Measurements from ENCODE around the gene PEAR1. TPM values are rescaled to one million over a fixed set of nuclear protein-coding genes. Genes with fewer than 3 reads are reported as not detected.

PEAR1 gene
- total RNA-seq, 1 experiment from 2014 or later: 0.39 TPM

GRCh38 chr1:156865865-156866248 is 27.7 kb upstream of the PEAR1 start:
- H2AK5ac ChIP-seq (ENCODE audit: insufficient read length, low read length): no peak overlapping the region
- no peak overlapping the region for H4K91ac ChIP-seq (ENCODE audit: insufficient read length, low read depth, low read length)
- Mint-ChIP-seq H3K27me3 (ENCODE audit: low read depth) (peaks cover 77% of the 10 kb centered on the region), H3K9me3 (no peaks in the 10 kb centered on the region; a peak in 2 of 5 replicates), H3K27ac (no peak overlapping the region), H3K4me1 (peaks cover 2 to 27% of the 10 kb centered on the region in 2 experiments; a peak in 2 of 4 replicates), H3K36me3 (ENCODE audit: insufficient read depth in 1 of 3, low read depth in 3 of 3) (no peaks in the 10 kb centered on the region), H3K4me3 (peak overlapping the region in 1 of 2 experiments; percentile 46; a peak in 2 of 5 replicates)
- no peak overlapping the region for H2BK120ac ChIP-seq (ENCODE audit: low read depth, low read length, poor library complexity, severe bottlenecking)
- no peaks in the 10 kb centered on the region for H3K9me3 ChIP-seq (ENCODE audit: control insufficient read depth, low read depth, low read length)
- no peak overlapping the region for H2AFZ ChIP-seq (ENCODE audit: low read length)
- WGBS (ENCODE audit: extremely low coverage, insufficient read length, low lambda C conversion rate): no CpG with 5 or more reads among the region's 4 CpGs
- TF ChIP-seq, protein P1, sequence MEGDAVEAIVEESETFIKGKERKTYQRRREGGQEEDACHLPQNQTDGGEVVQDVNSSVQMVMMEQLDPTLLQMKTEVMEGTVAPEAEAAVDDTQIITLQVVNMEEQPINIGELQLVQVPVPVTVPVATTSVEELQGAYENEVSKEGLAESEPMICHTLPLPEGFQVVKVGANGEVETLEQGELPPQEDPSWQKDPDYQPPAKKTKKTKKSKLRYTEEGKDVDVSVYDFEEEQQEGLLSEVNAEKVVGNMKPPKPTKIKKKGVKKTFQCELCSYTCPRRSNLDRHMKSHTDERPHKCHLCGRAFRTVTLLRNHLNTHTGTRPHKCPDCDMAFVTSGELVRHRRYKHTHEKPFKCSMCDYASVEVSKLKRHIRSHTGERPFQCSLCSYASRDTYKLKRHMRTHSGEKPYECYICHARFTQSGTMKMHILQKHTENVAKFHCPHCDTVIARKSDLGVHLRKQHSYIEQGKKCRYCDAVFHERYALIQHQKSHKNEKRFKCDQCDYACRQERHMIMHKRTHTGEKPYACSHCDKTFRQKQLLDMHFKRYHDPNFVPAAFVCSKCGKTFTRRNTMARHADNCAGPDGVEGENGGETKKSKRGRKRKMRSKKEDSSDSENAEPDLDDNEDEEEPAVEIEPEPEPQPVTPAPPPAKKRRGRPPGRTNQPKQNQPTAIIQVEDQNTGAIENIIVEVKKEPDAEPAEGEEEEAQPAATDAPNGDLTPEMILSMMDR (conservative IDR thresholded peaks at IDR 0.05): no peak
- H3K23ac ChIP-seq (ENCODE audit: insufficient read length, low read depth, low read length): no peak overlapping the region
- H3K9ac ChIP-seq (ENCODE audit: extremely low read depth, insufficient read length, low read length): no peak overlapping the region
- no peak for DNase-seq
- no peak overlapping the region for H2BK12ac ChIP-seq (ENCODE audit: insufficient read length, low read depth, low read length)
- no peaks in the 10 kb centered on the region for H4K20me1 ChIP-seq (ENCODE audit: control insufficient read depth, insufficient read depth, insufficient read length)
- H3K4me1 ChIP-seq (ENCODE audit: insufficient read depth, low read length): no peaks in the 10 kb centered on the region; the same call in 1 of the 2 replicates
- H3K27me3 ChIP-seq (ENCODE audit: insufficient read depth, low read length): peaks cover 33% of the 10 kb centered on the region; the same call in 1 of the 2 replicates
- no peak overlapping the region for H3K56ac ChIP-seq (ENCODE audit: insufficient read length, low read depth, low read length)
- H2BK20ac ChIP-seq (ENCODE audit: low read depth, low read length, poor library complexity, severe bottlenecking): no peak overlapping the region
- H2BK5ac ChIP-seq (ENCODE audit: insufficient read length, low read length): no peak overlapping the region
- H3K4me2 ChIP-seq (ENCODE audit: insufficient read depth, insufficient read length, low read length): no peak overlapping the region
- no peak overlapping the region for H3T11ph ChIP-seq (ENCODE audit: low read length)
- no peak overlapping the region for H4K5ac ChIP-seq (ENCODE audit: insufficient read length, low read depth, low read length)
- no peak overlapping the region for H3K27ac ChIP-seq (ENCODE audit: insufficient read length, low read depth, low read length)
- H3K18ac ChIP-seq (ENCODE audit: insufficient read length, low read depth, low read length): no peak overlapping the region
- H3K79me2 ChIP-seq (ENCODE audit: insufficient read depth, low read length): no peaks in the 10 kb centered on the region
- no peak overlapping the region for H2BK15ac ChIP-seq (ENCODE audit: low read depth, low read length)
- H3K23me2 ChIP-seq (ENCODE audit: insufficient read length, low read depth, low read length, poor library complexity, severe bottlenecking): no peaks in the 10 kb centered on the region
- H3K14ac ChIP-seq (ENCODE audit: insufficient read depth, low read length): no peak overlapping the region
- no peak overlapping the region for H3K4ac ChIP-seq (ENCODE audit: low read depth, low read length)
- no peak overlapping the region for H4K8ac ChIP-seq (replicated peaks; ENCODE audit: insufficient read length, low read depth, low read length)
- H3K79me1 ChIP-seq (ENCODE audit: insufficient read depth, low read depth, low read length, poor library complexity, severe bottlenecking): no peaks in the 10 kb centered on the region
